HG03196 (cell line): ENCODE results near the gene GPRIN1.

Experiments used
- ATAC-seq: cut with Tn5 transposase; IDR thresholded peaks from one replicate; pipeline ENCODE4 v1.9.1; 2021; ENCODE audit not compliant: unreplicated experiment

GPRIN1 gene

DNA sequence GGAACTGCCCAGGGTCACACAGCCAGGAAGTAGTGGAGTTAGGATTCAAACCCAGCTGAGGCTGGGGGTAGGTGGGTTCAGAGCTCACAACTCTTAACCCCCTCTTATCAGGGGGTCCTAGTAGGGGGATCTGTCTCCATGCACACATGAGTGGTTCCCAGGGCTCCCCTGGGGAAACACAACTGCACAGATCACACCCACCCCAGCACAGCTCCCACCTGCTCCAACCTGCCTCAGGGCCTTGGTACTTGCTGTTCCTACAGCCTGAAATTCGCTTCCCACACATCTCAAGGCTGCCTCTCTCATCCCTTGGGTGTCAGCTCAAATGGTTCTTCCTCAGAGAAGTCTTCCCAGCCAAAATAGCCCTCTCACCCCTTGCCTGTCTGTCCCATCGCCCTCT lies 15.6 kb upstream of the GPRIN1 start:
- ATAC-seq = no peak

DNA sequence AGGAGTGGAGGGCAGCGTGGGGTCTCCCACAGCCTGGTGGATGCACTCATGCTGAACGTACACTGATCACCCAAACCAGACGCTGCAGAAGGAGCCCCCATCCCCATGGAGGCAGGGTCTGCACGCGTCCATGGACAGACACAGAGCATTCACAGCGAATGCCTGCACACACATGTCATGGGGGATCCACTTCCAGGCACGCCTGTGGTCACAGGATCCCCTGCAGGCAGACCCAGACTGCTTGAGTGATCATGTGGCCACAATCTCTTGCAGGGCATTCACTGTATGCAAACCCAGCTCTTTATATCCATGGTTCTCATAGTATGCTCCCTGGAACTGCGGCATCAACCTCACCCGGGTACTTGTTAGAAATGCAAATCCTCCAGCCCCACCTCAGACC lies 15.0 kb upstream of the GPRIN1 start:
- no peak for ATAC-seq

DNA sequence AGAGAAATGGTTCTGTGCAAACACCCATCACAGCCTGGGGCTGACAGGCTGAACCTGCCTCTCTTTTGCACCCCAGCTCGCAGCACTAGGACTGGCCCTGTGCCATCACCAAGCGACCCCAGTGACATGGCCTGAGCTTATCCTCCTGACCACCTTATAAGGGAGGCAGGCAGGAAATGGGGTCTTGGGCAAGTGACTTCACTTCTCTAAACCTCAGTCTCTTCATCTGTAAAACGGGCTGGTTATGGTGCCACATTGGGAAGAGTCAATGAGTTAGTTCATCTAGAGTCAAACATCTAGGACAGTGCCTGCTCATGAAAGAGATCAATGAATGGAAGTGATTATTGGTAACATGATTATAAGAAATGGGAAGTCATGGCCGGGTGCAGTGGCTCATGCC lies 14.2 kb upstream of the GPRIN1 start:
- ATAC-seq = no peak

DNA sequence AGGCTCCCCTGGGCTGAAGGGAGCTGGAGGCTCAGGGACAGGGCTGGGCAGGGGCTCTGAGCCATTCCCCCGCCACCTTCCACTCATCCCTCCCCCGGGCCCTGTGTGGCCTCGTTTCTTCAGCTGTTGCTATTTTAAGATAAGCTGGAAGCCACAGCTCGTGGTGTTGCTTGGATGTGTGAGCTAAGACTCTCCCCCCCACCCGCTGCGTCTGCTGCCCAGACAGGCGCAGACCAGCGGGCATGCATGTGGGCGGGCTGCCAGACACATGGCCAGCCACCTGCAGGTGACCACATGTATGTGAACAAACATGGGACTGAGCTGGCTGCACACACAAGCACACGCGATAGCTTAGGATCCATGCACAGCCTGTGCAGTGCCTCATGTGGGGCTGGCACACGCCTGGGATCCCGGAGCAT lies 11.7 kb upstream of the GPRIN1 start:
- no peak for ATAC-seq

DNA sequence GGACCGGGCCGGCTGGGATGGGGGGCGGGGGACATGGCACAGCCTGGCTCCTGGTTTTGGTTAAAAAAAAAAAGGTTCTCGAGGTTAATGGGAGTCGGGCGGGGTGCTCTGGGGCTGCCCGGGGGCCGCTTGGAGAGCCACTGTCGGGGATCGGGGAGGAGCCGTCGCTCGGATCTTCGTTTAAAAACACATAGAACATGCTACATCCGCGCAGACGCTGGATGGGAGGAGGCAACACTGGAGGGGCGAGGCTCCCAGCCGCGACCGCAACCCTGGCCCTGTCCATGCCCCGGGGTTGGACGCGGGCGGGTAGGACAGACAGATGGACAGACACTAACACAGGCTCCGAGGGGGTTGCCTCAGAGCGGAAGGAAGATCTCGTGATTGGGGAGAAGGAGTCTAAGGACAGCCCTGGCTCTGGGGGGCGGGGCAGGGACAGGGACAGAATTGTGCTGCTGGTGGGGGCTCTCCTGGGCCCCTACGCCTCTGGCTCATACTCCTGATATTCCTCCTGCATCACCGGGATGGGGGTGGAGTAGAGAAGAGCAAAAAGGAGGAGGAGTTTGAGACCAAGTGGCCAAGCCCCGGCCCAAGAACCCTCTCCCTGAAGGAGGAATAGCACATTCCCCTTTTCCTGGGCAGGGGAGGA lies 10.5 kb upstream of the GPRIN1 start:
- ATAC-seq = no peak

DNA sequence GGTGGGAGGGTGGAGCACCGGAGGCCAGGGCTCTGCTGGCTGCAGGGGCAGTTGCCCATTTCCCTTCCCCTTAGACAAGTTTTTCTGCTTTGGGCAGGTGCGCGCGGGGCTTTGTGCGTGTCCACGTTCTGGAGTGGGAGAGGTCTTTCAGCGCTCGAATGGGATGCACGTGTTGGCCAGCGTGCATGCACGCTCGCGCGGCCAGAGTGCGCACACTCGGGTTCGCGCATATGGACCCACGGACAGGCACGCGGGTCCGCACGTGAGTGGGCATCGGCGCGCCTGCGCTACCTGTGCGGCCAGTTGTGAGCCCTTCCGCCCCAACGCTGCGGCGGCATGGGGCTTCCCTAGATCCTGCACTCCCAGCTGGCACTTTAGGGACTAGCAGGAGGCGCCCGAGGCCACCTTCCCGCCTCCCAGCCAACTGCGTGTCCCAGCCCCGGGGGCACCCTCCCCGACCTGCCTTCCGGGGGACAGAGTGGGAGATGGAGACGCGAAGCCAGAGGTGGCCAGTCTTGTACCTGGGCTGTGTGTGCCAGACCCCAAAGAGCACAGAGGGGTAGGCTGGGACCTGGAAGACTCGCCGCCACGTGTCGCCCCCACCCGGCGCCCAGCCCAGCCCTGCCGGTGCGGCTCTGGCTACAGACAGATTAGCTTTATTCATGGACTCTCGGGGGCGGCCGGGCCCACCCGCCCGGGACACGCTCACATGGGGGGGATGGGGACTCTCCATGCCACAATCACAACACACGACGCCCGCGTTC lies 9.8 kb upstream of the GPRIN1 start:
- ATAC-seq = no peak

DNA sequence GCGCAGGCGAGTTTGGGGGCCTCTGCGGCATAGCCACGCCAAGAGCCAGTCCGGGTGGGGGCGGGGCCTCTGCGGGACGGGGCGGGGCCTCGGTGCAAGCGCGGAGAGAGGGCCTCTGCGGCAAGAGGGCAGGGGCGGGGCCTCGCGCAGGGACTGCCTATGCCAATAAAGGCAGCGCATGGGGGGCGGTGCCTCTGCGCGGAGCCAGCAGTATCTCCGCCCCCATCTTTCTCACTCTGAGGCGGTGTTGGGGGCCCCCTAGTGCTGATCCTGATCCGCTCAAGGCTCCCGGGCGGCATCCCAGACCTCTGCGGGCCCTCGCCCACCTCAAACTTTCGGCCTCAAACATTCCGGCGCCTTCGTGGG lies 9.2 kb upstream of the GPRIN1 start:
- ATAC-seq = peak; percentile 77

DNA sequence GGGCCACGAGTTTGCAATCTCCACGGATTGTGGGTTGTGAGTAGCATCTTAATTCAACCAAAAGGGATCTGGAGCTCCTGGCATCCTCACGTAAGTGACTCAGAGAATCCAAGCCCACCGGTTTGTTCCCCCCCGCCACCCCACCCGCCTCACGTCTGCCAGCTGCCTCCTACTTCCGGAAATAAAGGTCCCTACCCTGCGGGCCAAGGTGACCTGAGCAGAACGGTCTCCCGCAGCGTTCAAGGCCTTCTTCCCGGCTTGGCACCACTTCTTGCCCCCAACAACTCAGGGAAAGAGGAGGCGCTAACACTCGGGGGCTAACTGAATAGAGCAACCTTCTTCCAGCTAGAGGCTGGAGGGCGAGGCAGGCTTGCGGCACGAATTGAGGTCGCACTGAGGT lies 8.8 kb upstream of the GPRIN1 start:
- no peak for ATAC-seq

DNA sequence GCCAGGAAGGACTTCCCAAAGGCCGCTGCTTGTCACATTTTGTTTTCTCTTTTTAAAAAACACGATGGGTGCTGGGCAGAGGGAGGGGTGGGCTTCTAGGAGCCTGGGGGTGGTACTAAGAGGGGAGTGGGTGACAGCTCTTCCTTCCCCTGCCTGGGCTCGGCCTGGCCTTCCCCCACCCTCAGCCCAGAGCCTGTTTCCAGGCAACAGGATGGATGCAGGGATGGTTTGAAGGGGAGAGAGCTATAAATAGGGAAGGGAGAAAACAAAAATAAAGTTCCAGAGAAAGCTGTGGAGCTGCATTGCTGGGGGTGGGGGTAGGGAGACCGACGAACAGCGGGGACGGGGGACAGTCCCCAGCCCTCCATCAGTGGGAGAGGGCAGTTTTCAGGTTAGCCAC lies 6.6 kb upstream of the GPRIN1 start:
- ATAC-seq = no peak

DNA sequence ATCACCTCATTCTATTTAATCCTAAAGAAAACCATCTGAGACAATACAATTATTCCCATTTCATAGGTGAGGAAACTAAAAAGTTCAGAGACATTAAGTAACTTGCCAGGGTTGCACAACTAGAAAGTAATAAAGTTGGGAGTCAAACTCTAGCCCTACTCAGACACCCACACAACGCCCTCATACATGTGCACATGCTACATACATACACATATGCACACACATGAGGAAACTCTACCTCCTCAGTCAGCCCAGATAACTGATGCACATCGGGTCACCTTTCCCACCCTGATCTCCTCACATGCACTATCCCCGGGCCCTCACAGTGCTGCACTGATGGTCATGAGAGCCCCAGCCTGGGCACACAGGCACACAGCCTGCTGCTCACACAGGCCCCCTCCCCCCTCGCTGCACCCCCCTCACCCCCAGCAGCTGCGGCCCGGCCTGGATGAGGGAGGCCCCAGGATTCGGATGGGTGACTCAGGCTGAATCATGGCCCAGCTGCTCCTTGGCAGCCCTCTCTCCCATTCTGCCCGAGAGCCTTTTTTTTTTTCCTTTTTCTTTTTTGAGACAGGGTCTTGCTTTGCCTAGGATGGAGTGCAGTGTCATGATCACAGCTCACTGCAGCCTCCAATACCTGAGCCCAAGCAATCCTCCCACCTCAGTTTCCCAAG lies 5.0 kb upstream of the GPRIN1 start:
- no peak for ATAC-seq

DNA sequence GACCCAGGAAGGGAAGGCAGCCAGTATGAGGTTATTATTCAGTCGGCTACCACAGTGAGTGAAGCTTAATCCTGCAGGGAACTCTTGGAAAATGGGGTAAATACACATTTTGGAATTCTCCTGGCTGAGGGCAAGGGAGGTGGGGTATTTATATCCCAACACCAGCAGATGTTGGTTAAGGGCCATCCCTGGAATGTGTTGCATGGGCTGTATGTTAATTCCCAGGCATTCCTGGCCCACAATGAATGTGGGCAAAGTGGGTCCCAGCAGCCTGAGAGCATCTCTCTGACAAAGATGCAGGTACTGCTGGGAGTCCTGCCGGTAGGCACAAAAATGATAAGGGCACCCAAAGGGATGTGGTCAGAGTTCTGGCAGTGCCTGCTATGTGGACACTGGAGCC lies 2.9 kb upstream of the GPRIN1 start:
- no peak for ATAC-seq

DNA sequence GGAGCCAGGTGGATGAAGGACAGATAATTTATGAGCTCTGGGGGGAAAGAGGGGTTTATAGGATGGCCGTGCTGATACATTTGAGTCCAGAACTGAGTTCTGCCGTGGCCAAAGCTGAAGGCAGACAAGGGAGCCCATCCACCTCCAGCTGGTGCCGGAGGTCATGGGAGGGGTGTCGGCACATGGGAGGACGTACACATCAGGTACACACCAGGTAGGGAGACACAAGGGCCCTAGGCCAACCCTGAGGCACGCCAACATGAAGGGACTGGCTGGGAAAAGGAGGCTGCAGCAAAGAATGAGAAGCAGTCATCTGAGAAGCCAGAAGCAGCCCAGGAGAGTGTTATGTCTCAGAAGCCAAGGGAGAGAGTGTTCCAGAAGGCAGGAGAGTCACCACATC lies 2.1 kb upstream of the GPRIN1 start:
- ATAC-seq = no peak

DNA sequence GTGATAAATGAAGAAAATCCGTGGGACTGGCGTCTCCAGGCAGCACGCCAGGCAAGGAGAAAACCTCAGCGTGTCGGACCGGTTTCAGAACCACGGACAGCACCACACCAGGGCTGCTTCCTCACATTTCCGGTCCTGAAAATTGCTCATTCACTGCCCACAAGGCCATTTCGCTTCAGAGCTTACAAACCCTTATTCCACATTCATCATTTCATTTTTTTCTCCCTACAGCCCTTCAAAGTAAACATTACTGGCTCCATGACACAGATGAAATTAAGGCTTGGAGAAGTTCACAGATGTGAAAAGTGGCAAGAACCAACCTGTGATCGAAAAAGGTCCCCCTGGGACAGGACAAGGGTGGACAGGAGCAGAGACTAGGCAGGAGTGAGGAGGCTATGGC lies 1.5 kb upstream of the GPRIN1 start:
- ATAC-seq = no peak

DNA sequence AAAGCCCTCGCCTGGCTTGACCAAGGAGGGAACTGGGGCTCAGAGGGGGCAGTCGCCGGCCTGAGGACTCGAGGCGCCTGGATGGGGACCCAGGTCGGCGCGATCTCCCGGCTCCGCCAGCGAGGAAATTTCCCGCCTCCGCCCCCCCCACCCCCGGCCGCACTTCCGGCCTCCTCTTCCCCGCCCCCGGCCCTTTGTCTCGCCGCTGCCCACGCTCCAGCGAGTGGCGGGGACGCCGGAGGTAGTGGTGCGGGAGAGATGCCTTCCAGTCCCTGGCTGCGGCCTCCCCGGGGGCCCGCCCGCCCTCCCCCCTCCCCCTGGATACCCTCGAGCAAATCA lies 448 bp upstream of the GPRIN1 start:
- no peak for ATAC-seq

DNA sequence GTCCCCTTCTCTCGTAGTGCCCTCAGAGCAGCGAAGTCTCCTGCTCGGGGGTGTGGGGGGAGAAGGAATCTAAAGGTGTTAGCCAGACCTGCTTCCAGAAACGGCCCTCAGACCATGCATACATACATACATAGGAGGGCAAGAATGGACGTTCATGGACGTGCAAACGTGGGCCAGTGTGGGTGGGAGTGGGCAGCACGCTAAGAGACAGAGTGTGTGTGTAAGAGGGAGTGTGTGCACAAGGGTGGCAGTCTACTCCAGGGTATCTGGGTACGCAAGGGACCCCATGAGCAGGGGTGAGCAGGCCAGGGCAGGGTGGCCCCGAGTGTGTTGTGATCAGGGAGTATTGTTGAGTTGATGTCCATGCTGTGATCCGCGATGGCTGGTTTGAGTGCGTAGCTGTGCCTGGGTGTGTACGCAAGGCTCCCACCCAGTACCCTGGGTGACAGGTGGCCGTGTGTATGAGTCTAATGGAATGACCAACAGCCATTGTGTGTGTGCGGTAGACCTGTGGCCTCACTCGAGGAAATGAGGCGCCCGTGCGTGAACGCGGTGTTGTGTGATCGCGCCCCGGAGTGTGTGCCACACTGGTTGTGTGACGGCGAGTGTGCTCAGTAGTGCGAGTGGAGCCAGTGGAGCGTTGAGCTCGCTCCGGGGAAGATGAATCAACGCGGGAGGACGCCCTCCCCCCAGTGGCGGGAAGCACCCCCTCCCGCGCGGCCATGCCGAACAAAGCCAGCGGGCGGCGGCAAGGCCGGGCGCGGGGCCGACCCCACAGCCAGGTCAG lies 826 bp downstream of the GPRIN1 start:
- peak; percentile 23 for ATAC-seq

DNA sequence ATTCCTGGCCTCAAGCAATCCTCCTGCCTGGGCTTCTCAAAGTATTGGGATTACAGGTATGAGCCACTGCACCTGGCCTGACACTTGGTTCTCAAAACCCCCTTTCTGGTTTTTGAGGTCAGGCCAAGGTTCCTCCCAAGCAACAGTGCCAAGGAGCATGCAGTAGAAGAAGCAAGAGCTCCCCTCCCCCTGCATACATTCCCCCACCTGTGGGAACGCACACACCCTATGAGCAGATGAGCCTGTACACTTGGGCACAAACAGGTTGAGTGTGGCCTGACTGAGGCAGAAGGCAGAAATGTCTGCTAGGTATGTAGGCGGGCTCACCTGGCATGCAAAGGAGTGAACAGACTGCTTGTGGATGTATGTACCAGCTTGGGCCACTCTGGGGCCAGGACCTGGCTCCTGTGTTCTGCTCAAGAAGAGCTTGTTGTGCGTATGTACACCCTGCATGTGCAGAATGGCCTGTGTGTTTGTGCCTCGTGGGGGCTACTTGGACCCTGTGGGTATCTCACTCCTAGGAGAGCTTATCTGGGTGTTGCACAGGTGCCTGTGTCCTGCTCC lies 1.7 kb downstream of the GPRIN1 start:
- ATAC-seq = no peak

DNA sequence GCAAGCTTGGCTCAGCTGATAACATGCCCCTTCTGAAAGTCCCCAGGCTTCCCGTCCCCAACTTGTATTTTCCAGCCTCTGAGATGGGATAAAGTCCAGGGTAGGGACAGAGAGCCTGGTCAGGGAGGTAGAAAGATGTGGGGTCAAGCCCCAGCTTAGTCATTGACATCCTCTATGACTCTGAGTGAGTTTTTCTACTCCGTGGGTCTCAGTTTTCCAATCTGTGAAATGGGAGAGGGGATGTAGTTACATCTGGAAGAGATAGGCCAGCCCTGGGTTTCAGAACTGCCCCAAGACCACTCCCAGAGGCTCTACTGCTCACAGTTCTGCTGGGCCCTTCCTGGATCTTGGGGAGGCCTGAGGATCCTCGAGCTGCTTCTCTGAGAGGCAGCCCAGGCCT lies 3.1 kb downstream of the GPRIN1 start:
- ATAC-seq = no peak

DNA sequence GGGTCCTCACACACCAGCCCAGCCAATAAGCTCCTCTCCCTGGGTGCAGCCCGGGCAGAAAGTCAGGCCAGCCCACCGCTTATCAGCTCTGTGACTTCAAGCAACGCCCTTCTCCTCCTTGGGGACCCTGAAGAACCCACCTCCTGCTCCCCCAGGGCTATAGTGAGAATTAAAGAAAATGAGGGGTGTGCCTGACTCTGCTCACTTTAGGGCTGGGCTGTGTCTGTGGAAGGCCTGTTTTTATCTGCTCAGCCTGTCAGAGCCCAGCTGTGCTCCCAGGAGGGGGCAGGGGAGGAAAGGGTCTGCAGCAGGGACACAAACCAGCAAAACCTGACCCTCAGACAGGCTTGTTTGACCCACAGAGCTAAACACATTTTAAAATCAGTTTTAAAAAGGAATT lies 3.9 kb downstream of the GPRIN1 start:
- ATAC-seq = no peak

DNA sequence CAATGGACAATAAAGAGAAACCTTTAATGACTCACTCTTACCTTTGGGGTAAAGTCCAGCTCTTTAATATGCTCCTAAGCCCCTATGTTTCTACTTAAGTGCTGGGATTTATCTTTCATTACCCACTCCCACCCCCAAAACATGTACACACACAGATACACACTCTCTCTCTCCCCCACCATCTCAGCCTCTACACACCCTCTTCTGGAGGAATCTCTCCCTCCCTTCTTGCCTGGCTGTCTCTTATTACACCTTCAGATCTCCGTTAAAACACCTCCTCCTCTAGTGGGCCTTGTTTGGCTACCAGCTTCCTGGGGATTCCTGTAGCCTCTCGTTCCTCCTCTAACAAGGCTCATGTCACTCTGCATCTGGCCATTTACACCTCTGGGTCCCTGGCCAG lies 6.9 kb downstream of the GPRIN1 start:
- no peak for ATAC-seq

DNA sequence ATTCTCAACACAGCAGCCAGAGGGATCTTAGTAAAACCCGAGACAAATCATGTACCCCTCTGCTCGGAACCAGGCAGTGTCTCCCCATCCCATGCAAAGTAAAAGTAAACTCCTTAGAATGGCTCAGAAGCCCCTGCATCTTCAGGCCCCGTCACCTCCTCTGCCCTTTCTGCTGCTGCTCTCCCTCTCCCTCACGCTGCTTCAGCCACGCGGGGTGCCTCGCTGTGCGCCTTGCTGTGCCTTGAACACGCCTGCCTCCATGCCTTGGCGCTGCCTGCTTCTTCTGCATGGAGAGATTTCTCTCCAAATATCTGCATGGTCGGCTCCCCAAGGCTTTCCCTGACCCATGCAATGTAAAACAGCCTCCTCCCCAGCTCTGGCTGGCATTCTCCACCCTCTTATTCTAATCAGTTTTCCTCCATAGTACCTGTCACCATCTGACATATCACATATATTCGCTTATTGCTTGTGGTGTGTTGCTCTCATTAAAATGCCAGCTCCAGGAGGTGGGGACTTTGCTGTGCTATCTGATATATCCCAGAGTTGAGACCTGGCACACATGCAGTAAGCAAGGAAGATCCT lies 8.0 kb downstream of the GPRIN1 start:
- ATAC-seq = no peak
